WTC11 (cell line): ENCODE results near the gene SND1. TPM values are rescaled to one million over a fixed set of nuclear protein-coding genes. Genes with fewer than 3 reads are reported as not detected.
A peak's percentile ranks its signal among the peaks of the same experiment; 100 is the strongest.

Source experiments
- ATAC-seq: fragments of 200-7000 bp; cut with Tn5 transposase; 2 replicates; pipeline ENCODE4 v1.10.0; 2021; ENCODE audit warnings: mild to moderate bottlenecking, moderate library complexity
- CTCF ChIA-PET: fragments of 300-600 bp; sonication (Branson Sonifier 250); formaldehyde crosslinking; loops from one replicate; lab custom pipeline; 2021; ENCODE audit warnings: antibody characterized with exemption; lab: Charles Lee
- POLR2A ChIA-PET: fragments of 350-600 bp; sonication (Branson Sonifier 250); formaldehyde crosslinking; loops from one replicate; lab custom pipeline; 2021; ENCODE audit warnings: antibody characterized with exemption; lab: Charles Lee
- DNase-seq: peaks from one replicate; pipeline ENCODE4 v3.0.0; 2021; ENCODE audit warnings: low spot score
- H3K27ac Mint-ChIP-seq: 2 replicates; pipeline ENCODE4 v1.8.0; 2021; ENCODE audit warnings: mixed read lengths
- H3K27me3 Mint-ChIP-seq: 2 replicates; pipeline ENCODE4 v1.8.0; 2021; ENCODE audit warnings: low read depth, mild to moderate bottlenecking, moderate library complexity, mixed read lengths
- H3K36me3 Mint-ChIP-seq: 2 replicates; pipeline ENCODE4 v1.8.0; 2021; ENCODE audit warnings: mixed read lengths
- H3K4me1 Mint-ChIP-seq: 2 replicates; pipeline ENCODE4 v1.8.0; 2022; ENCODE audit warnings: mixed read lengths
- H3K4me3 Mint-ChIP-seq: 2 replicates; pipeline ENCODE4 v1.8.0; 2021; ENCODE audit warnings: mild to moderate bottlenecking, moderate library complexity, mixed read lengths
- H3K9me3 Mint-ChIP-seq: 2 replicates; pipeline ENCODE4 v1.8.0; 2021; ENCODE audit warnings: mixed read lengths
- ATF1 ChIP-seq: sonication (generic); formaldehyde crosslinking; IDR thresholded peaks from 2 replicates; pipeline ENCODE4 v1.8.1; 2023; ENCODE audit warnings: mild to moderate bottlenecking, moderate library complexity, missing genetic modification reagents
- FOXK1 ChIP-seq: sonication (generic); formaldehyde crosslinking; IDR thresholded peaks from 2 replicates; pipeline ENCODE4 v1.8.0; 2022; ENCODE audit warnings: mild to moderate bottlenecking, moderate library complexity, missing genetic modification reagents
- NR1H2 ChIP-seq: sonication (generic); formaldehyde crosslinking; IDR thresholded peaks from 2 replicates; pipeline ENCODE4 v1.9.0; 2021; ENCODE audit warnings: mild to moderate bottlenecking, moderate library complexity, missing genetic modification reagents
- SMAD3 ChIP-seq: sonication (generic); formaldehyde crosslinking; IDR thresholded peaks from 2 replicates; pipeline ENCODE4 v1.8.0; 2022; ENCODE audit warnings: missing genetic modification reagents, mild to moderate bottlenecking, borderline replicate concordance
- SOX15 ChIP-seq: fragments of 250-450 bp; sonication (Bioruptor Pico); IDR thresholded peaks from 2 replicates; pipeline ENCODE4 v1.9.0; 2021; ENCODE audit warnings: mild to moderate bottlenecking
- TEAD1 ChIP-seq: sonication (generic); formaldehyde crosslinking; IDR thresholded peaks from 2 replicates; pipeline ENCODE4 v1.8.0; 2022; ENCODE audit warnings: mild to moderate bottlenecking, missing genetic modification reagents
- USF1 ChIP-seq: sonication (generic); formaldehyde crosslinking; IDR thresholded peaks from 2 replicates; pipeline ENCODE4 v1.8.0; 2022; ENCODE audit warnings: mild to moderate bottlenecking, missing genetic modification reagents
- ZBTB21 ChIP-seq: sonication (generic); formaldehyde crosslinking; IDR thresholded peaks from 2 replicates; pipeline ENCODE4 v1.8.1; 2023; ENCODE audit warnings: mild to moderate bottlenecking, missing genetic modification reagents, borderline replicate concordance
- ZNF232 ChIP-seq: sonication (generic); formaldehyde crosslinking; IDR thresholded peaks from 2 replicates; pipeline ENCODE4 v1.8.0; 2022; ENCODE audit warnings: mild to moderate bottlenecking, missing genetic modification reagents
- ZNF425 ChIP-seq: fragments of 250-450 bp; sonication (Bioruptor Pico); conservative IDR thresholded peaks from 2 replicates; pipeline ENCODE4 v1.9.0; 2021; ENCODE audit warnings: mild to moderate bottlenecking
- total RNA-seq: library from RNA; stranded (reverse); gene quantifications from 3 replicates; pipeline ENCODE4 v1.2.3, GENCODE V29; 2021
- TF ChIP-seq, protein P1 (sequence below): sonication (generic); formaldehyde crosslinking; IDR thresholded peaks from 2 replicates; pipeline ENCODE4 v1.8.0; 2022; ENCODE audit warnings: mild to moderate bottlenecking, missing genetic modification reagents
- TF ChIP-seq, protein P2 (sequence below): fragments of 250-450 bp; sonication (Bioruptor Pico); IDR thresholded peaks from 2 replicates; pipeline ENCODE4 v2.1.2; 2022; ENCODE audit warnings: mild to moderate bottlenecking, moderate library complexity
- TF ChIP-seq, protein P3 (sequence below): sonication (generic); formaldehyde crosslinking; conservative IDR thresholded peaks from 2 replicates; pipeline ENCODE4 v1.8.1; 2023; ENCODE audit warnings: mild to moderate bottlenecking, low read depth, missing genetic modification reagents, moderate library complexity

SND1 gene
- total RNA-seq, 1 experiment from 2014 or later = 261 TPM

GRCh38 chr7:127871226-127871625 lies 219.2 kb downstream of the SND1 start (continued):
- TF ChIP-seq, protein P1, sequence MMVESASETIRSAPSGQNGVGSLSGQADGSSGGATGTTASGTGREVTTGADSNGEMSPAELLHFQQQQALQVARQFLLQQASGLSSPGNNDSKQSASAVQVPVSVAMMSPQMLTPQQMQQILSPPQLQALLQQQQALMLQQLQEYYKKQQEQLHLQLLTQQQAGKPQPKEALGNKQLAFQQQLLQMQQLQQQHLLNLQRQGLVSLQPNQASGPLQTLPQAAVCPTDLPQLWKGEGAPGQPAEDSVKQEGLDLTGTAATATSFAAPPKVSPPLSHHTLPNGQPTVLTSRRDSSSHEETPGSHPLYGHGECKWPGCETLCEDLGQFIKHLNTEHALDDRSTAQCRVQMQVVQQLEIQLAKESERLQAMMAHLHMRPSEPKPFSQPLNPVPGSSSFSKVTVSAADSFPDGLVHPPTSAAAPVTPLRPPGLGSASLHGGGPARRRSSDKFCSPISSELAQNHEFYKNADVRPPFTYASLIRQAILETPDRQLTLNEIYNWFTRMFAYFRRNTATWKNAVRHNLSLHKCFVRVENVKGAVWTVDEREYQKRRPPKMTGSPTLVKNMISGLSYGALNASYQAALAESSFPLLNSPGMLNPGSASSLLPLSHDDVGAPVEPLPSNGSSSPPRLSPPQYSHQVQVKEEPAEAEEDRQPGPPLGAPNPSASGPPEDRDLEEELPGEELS (CRISPR knock-in tag) = no peak
- TF ChIP-seq ATF1 = no peak
- no peak for TF ChIP-seq NR1H2
- no peak for TF ChIP-seq ZBTB21 (CRISPR knock-in tag)

- CTCF ChIA-PET = no interaction called here
- TF ChIP-seq ZNF425 (no peak), USF1 (CRISPR knock-in tag) (no peak)
- H3K27me3 Mint-ChIP-seq = no peaks in the 10 kb centered on the region
- POLR2A ChIA-PET = no interaction called here
- H3K27ac Mint-ChIP-seq = no peak overlapping the region
- H3K36me3 Mint-ChIP-seq = no peaks in the 10 kb centered on the region
- ATAC-seq (no peak), DNase-seq (no peak)
- H3K9me3 Mint-ChIP-seq = no peaks in the 10 kb centered on the region
- H3K4me1 Mint-ChIP-seq = peaks cover 26% of the 10 kb centered on the region
- no peak overlapping the region for H3K4me3 Mint-ChIP-seq
Observed at GRCh38 chr7:127872122-127872521, 220.1 kb downstream of the SND1 start.

DNA sequence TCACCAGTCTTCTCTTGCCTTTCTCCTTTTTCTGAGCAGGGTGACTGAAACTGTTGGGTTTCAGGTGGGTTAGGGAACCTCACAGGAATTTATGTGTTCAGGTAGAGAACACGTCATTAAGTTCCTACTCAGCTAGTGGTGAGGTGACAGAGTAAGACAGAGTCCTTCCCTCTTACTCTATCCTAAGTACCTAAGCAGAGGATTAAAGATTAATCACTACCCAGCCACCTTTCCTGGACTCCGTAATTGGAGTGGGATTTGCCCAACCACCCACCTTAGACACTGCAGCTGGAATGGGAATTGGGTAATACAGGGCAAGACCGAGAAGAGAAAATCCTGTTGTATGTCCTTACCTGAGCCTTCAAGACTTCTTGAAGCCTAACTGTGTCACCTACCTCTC lies 221.2 kb downstream of the SND1 start:
- DNase-seq (no peak), ATAC-seq (no peak)
- H3K4me1 Mint-ChIP-seq = peaks cover 22% of the 10 kb centered on the region
- POLR2A ChIA-PET = no interaction called here
- no peaks in the 10 kb centered on the region for H3K27me3 Mint-ChIP-seq
- no peaks in the 10 kb centered on the region for H3K36me3 Mint-ChIP-seq
- H3K4me3 Mint-ChIP-seq = no peak overlapping the region
- no peaks in the 10 kb centered on the region for H3K9me3 Mint-ChIP-seq
- peak overlapping the region; percentile 53 for H3K27ac Mint-ChIP-seq
- TF ChIP-seq, protein P2, sequence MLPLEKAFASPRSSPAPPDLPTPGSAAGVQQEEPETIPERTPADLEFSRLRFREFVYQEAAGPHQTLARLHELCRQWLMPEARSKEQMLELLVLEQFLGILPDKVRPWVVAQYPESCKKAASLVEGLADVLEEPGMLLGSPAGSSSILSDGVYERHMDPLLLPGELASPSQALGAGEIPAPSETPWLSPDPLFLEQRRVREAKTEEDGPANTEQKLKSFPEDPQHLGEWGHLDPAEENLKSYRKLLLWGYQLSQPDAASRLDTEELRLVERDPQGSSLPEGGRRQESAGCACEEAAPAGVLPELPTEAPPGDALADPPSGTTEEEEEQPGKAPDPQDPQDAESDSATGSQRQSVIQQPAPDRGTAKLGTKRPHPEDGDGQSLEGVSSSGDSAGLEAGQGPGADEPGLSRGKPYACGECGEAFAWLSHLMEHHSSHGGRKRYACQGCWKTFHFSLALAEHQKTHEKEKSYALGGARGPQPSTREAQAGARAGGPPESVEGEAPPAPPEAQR = no peak
- TF ChIP-seq TEAD1 (CRISPR knock-in tag) (no peak), SOX15 (CRISPR knock-in tag) (no peak), ZNF232 (CRISPR knock-in tag) (no peak), FOXK1 (CRISPR knock-in tag) (no peak), SMAD3 (no peak)
- TF ChIP-seq, protein P3, sequence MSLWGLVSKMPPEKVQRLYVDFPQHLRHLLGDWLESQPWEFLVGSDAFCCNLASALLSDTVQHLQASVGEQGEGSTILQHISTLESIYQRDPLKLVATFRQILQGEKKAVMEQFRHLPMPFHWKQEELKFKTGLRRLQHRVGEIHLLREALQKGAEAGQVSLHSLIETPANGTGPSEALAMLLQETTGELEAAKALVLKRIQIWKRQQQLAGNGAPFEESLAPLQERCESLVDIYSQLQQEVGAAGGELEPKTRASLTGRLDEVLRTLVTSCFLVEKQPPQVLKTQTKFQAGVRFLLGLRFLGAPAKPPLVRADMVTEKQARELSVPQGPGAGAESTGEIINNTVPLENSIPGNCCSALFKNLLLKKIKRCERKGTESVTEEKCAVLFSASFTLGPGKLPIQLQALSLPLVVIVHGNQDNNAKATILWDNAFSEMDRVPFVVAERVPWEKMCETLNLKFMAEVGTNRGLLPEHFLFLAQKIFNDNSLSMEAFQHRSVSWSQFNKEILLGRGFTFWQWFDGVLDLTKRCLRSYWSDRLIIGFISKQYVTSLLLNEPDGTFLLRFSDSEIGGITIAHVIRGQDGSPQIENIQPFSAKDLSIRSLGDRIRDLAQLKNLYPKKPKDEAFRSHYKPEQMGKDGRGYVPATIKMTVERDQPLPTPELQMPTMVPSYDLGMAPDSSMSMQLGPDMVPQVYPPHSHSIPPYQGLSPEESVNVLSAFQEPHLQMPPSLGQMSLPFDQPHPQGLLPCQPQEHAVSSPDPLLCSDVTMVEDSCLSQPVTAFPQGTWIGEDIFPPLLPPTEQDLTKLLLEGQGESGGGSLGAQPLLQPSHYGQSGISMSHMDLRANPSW = no peak
- CTCF ChIA-PET = no interaction called here
